HG03558 (cell line): ENCODE data around the gene PLXDC1.
"Not testable (repeated sequence)": the region's sequence is repeated elsewhere in the genome, so short reads cannot be mapped to it uniquely, and the experiment has no call there.

Experiments used
- ATAC-seq: cut with Tn5 transposase; IDR thresholded peaks from one replicate; pipeline ENCODE4 v1.9.1; 2021; ENCODE audit warnings: moderate number of reproducible peaks; ENCODE audit not compliant: unreplicated experiment; ENCODE audit errors: extremely low read depth

Gene PLXDC1

DNA sequence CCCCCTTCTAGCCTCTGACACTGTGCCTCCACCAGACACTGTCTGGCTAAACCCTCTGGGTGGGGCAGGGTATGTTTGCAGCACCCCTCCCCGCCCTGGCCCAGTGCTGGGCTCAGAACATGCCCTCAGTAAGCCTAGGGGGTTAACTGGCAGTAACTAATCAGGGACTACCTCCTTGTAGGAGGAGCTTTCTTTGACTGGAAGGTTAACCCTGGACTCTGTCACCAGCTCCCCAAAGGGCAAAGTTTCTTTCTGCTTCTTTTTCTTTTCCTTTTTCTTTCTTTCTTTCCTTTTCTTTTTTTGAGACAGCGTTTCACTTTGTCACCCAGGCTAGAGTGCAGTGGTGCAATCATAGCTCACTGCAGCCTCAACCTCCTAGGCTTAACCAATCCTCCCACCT, 76.8 kb downstream of the PLXDC1 start:
- ATAC-seq = no peak

DNA sequence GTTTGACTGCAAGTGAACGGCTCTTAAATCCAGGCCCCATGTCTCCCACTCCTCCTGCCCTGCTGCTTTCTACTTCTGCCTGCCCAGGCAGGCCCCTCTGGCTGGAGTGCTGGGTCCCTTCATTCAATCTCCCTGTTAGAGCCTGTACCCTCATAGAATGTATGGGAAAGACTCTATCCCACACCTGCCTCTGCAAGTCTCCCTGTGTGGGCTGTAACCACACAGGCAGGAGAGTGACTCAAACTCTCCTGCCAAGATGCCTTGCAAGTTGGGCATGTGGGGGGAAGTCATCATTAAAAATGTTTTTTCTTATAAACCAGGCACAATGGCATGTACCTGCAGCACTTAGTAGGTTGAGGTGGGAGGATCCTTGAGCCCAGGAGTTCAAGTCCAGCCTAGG, 77.5 kb downstream of the PLXDC1 start:
- no peak for ATAC-seq

DNA sequence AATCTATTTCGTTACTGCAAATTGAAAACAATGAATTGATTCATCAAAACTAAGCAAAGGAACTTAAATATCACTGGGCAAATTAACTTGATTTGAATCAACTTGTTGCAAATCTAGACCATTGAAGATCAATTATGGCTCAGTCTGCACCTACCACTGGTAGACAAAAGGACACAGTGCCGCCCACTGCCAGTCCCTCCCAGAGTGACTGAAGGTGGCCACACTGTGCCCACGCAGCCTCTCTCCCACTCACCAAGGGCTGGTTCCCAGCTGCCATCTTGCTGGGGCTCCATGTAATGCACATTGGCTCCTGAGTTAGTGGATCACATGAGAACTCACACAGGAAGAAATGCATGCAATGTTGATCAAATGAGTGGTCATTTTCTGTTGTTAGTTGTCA, 78.1 kb downstream of the PLXDC1 start:
- no peak for ATAC-seq

DNA sequence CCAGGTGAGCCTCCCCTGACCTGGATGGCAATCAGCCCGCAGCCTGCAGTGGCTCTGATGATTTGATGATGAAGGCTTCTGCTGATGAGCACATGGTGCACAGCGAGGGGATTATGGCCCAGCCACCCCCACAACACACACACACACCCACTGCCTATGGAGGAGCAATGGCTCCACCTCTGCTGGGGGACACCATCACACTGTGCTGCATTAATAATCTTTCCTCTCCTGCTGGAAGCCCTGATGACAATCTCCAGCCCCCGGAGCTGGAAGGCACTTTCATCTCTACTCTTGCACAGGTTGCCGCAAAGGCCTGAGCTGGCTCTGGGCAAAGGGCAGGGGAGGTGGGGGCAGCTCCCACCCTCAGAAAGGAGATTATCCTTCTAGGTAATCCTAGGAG, 79.9 kb downstream of the PLXDC1 start:
- no peak for ATAC-seq

DNA sequence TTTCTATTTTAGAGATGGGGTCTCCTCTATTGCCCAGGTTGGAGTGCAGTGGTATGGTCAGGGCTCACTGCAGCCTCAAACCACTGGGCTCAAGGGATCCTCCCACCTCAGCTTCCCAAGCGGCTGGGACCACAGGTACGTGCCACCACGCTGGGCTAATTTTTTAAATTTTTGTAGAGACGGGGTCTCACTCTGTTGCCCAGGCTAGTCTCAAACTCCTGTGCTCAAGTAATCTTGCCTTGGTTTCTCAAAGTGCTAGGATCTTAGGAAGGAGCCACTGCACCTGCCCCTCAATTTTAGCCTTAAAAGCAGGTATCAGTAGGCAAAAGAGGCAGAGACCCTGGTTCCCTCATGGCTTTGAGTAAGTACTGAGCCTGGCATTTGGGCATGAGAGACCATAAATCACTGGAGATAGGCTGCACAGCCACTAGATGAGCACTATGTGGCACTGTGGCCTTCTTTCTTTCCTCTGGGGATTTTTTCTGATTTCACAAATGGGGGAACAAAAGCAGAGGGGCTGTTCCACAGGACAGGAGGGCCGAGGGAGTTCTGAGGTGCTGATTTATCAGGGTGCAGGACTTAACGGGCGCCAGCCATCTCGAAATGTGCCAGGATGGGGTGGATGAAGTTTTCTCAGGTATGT, 82.2 kb downstream of the PLXDC1 start:
- ATAC-seq = no peak

DNA sequence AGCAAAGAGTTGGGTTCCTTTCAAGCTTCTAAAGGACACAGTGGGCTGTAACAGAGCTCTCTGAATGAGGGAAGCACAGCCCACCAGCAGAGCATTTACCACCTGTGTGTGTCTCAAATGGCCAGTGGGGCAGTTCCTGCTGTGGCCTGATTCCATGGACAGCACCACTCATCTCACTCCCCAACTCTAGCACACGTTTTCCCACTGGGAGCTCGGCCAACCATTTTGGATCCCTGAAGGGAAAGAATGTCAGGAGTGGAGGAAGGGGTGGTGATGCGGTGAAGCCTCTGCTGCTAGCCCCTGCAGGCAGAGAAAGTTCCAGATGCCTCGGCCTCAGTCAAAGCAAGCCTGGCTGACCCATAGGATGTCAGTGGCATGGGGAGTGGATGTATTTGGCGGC, 86.6 kb downstream of the PLXDC1 start:
- ATAC-seq = no peak

DNA sequence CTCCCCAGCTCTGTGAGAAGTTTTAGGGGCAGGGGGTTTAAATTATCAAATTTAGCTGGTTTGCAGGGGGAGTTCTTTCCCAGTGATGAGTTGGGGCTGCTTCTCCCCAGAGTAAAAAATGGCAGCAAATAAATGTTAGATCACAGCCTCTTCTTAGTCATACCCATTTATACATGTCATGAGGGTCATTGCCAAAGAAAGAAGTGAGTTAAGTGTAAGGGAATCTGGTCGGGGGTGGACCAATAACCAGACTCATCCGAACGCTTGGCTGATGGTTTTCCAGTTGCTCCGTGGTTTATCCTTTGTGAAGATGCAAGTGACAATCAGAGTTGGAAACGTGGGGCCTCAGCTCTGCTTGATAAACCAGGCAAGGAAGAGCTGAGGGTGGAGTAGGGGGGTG, 87.1 kb downstream of the PLXDC1 start:
- no peak for ATAC-seq

DNA sequence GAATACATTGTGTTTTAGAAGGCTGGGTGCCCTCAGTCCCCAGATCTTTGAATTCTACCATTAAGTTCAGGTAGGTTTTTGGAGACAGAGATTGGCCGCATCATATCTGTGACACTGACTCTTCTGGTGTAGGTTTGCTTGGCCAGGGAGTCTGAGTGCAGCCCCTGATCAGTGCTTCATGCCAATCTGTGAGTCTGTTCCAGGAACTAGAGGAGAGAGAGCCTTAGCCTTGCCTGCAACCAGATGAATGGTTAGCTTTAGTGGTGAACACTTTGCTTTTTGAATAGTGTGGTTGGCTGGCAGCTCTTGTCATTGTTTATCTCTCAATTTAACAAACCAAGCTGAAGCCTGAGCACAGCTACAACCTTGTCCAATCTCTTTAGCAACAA, 87.8 kb downstream of the PLXDC1 start:
- ATAC-seq = no peak

DNA sequence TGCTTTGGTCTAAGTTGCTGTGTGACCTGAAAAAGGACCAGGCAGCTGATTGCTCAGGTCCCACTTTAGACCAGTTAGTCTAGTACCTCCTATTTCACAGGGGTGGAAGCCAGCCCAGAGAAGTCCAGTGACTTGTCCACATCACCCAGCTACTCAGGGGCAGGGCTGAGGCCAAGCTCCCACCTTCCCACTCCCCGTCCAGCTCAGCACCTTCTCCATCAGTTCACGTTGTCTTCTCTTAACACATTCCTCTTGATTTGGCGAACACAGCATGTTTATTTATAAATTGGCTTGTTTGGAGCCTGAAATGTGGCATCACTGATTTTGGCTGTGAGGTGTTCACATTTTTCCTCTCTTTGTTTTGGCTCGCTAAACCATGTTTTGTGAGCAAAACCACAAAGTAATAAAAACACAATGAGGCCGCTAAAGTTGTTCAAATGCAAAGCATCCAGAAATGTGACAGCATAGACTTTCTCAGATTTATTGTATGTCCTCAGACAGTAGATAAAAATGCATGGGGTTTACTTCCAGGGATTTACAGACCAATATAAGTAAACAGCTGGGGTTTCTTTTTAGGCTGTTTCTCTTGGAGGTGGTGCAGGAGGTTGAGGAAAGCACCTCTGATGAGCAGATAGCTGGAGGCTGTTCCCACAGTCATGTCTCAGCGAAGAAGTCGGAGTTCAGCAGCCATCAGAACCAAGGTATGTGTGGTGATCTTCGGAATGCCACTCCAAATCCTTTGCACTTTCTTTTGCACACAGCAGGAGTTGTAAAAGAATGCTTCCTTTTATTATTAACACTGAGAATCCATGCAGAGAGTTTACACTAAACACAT, 88.4 kb downstream of the PLXDC1 start:
- no peak for ATAC-seq

DNA sequence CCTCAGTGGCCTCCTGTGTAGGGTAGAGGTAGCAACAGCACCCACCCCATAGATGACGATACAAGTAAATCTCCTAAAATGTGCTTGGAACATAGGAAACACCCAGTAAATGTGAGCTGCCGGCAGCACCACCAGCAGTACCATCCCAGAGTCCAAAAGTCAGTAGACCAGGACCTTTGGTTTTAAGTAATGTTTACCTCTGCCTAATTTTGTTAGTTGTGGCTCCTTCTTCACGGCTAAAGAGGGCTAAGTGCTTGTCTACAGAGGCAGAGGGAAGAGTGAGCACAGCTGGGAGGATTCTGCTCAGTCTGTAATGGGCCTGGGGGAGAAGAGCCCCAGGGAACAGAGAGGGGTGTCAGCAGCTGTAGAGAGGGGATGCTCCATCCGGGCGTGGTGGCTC, 92.9 kb downstream of the PLXDC1 start:
- no peak for ATAC-seq

DNA sequence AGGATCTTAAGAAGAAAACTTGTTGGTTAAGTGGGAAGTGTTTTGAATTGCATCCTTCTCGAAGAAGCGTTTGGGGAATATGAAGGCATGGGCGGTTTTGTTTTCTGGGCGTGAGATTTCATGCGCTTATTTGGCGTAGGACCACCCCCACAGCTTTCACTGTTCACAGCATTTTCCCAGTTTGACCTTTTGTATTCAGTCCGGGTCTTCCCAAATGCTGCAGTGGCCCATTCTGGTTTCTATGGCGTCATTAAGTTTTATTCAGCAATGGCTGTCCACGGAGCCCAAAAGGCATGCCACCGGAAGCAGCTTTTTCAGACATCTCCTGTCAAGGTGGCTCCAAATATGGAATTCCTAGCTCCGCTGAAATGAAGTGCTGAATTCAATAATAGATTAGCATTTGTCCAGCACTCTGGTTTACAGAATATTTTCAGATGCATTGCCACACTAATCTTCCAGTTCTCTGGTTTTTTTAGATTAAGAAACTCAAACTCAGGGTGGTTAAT, 93.7 kb downstream of the PLXDC1 start:
- ATAC-seq = no peak

DNA sequence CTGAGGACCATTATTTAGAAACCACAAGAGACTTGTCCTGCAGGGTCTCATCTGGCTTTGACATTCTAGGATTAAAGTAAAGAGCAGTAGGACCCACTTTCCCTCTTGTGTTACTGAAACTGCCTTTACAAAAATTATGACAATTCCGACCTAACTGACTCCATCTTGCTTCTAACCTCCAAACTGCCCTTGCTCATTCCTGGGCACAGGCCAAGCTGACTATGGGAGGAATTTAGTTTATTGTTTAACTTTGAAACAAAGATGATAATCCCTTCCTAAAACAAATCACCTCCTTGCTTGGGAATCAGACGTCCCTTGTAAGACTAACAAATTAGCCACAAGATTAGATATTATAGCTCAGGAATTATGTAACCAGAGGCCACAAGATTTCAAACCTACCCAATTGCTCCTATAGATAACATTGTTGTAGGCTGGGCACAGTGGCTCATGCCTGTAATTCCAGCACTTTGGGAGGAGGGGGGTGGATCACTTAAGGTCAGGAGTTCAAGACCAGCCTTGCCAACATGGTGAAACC, 97.3 kb downstream of the PLXDC1 start:
- no peak for ATAC-seq

DNA sequence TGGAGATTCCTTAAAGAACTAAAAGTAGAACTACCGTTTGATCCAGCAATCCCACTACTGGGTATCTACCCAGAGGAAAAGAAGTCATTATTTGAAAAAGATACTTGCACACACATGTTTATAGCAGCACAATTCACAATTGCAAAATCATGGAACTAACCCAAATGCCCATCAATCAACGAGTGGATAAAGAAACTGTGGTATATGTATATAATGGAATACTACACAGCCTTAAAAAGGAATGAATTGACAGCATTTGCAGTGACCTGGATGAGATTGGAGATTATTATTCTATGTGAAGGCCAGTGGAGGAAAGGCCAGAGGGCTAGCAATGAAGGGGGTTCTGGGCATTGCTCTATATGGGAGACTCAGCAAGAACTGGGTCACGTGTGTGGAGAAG, 99.0 kb downstream of the PLXDC1 start:
- ATAC-seq = not testable (repeated sequence)

DNA sequence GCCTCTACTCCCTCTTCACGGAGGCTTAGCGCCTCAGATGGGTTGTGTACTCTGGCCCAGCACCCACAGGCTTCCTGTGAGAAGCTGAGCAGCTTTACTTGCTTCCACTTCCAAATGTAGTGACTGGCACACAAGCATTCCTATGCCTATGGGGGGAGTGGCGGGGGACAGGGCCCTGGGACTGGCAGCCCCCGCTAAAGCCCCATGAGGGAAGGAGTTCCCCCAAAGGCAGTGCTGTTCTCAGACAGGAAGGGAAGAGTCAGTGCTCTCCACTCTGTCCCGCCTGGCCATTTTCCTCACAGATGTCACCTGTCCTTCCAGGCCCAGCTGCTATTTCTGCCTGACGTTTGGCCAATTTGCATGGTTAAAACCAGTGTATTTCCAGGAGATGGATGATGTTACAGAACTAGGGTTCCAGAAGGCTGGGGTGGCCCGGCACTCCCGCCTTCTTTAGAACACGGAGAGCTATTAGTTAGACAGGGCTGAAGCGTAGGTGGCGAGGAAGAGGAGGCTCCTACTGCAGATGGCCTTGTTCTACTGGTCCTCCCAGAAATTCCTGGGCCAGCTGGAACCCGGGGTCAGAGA, 100.3 kb downstream of the PLXDC1 start:
- no peak for ATAC-seq

DNA sequence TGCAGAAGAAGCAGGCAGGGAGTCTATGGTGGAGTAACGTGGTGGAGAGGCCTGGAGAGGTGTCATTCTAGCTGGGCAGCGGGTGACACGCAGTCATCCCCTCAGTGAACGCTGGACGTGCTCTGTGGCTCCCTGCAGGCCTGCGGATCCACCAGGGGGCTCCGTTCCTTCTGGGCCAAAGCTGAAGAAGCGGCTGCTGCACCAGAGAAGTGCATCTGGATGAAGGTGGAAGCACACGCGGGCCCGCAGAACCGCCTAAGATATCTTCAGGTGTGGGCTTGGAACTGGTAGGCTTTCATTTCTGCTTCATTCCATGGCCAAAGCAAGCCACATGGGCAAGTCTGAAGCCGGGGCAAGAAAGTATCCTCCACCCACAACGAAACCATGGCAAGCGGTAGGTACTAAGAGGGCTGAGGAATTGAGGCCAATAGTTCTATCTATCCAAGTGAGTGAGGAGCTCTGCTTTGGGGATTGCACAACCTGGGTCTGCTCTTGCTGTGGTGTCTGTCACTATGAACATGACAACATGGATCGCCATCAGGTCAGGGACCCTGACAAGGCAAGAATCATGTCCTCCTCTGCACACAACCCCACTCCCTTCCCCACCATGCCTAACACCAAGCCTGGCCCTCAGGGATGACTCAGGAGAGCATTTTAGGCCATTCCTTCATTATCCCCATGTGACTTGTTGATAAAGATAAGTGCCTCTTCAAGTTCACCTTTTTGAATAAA, 105.3 kb downstream of the PLXDC1 start:
- ATAC-seq = no peak

DNA sequence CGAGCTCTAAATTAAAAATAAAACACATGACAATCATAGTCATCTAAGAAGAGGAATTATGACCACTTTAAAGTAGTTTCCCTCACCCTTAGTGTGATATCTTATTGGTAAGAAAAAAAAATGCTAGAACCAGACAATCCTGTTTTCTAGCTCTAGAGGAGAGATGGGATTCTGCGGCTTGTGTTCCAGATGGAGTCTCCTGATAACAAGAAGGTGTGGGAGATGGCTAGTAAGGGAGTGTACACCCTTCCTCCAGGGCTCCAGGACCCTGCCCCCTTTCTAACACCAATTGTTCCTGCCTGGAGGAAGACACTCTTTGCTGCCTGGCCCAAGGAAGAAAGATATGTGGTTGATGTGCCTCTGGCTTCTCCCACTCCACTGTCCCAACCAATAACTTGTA, 115.4 kb downstream of the PLXDC1 start:
- no peak for ATAC-seq

DNA sequence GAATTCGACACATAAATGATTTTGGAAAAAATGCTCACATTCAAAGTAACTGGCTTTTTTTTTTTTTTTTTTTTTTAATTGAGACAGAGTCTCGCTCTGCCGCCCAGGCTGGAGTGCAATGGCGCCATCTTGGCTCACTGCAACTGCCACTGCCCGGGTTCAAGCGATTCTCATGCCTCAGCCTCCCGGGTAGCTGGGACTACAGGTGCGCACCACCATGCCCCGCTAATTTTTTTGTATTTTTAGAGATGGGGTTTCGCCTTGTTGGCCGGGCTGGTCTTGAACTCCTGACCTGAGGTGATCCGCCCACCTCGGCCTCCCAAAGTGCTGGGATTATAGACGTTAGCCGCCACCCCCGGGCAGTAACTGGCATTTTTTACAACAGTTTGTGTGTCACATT, 115.9 kb downstream of the PLXDC1 start:
- ATAC-seq = not testable (repeated sequence)

DNA sequence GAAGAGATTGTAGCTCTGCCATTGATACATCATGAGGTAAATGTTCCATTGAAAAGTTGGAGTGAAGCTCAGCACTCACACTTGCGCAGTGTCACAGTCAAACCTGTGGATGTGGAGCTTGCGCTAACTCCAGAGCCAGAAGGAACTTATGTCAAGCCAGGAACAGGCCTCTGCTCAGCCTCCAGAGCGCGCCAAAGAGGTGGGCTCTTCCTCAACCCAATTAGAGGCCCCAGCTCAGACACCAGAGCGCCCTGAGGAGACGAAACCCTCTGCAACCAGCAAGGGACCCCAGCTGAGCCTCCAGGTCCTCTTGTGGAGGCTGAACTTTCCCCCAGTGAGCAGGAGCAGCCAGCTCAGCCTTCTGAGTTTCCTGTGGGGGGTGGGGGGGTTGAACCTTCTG, 122.7 kb downstream of the PLXDC1 start:
- no peak for ATAC-seq

DNA sequence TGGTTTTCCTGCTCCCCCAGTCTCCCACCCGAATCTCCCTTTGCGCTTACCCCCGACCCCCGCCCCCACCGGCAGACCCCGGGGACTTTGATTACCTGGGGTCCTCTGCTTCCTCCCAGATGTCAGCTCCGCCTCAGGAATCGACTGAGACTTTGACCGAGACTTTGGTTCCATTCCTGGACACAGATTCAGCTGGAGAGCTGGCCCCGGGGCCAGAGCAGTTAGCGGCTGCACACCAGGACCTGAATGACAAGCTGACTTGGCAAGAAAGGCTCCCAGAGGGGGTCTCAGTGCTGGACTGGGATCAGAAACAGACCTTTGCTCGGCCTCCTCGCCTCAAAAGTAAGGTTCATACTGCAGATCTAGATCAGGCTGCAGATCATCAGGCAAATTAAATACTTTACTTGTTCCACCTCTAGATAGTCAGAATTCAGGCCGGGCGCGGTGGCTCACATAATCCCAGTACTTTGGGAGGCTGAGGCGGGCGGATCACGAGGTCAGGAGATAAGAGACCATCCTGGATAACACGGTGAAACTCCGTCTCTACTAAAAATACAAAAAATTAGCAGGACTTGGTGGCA, 123.9 kb downstream of the PLXDC1 start:
- no peak for ATAC-seq

DNA sequence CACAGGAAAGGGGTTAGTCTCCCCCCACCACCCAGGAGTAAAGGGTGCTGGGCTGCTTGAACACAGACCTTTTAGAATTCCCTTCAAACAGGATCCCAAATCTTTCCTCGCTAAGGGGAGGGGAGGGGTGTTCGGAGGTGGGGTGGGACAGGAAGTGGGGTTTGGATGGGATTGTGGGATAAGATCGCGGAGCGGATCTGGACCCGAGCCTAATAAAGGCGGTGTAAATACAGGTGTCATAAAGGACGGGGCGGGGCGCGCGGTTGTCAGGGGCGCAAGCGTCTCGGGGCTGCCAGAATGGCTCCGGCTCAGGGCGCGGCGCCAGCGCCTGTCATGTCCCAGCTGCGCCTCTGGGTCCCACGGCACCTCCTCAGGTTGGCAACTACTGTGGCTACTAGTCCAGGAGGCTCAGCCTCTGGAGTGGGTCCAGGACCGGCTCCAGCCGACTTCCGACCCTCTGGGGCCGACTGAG, 124.4 kb downstream of the PLXDC1 start:
- no peak for ATAC-seq
